HL-60 (cell line): Measurements from ENCODE around the gene ARPC1B.

Source experiments
- DNase-seq, 2 experiments: peaks; one replicate each; pipeline ENCODE4 v3.0.0-alpha.2; 2010 to 2020; ENCODE audit warnings: low read depth in 1 of 2, low spot score in 1 of 2
- H3K27ac ChIP-seq: fragments of 250-450 bp; sonication (Bioruptor Pico); replicated peaks from 2 replicates; pipeline ENCODE4 v1.5.1; 2020; ENCODE audit warnings: mild to moderate bottlenecking, moderate library complexity
- H3K27me3 ChIP-seq: fragments of 250-450 bp; sonication (Bioruptor Pico); 2 replicates; pipeline ENCODE4 v1.5.1; 2021; ENCODE audit warnings: mild to moderate bottlenecking, moderate library complexity; ENCODE audit not compliant: insufficient read depth, poor library complexity, severe bottlenecking
- H3K4me3 ChIP-seq: replicated peaks from 2 replicates; pipeline ENCODE4 v1.5.1; 2011; ENCODE audit warnings: mild to moderate bottlenecking, control low read depth, low read length; ENCODE audit not compliant: insufficient read depth
- GABPA ChIP-seq: IDR thresholded peaks from 2 replicates; pipeline ENCODE4 v1.6.1; 2012; ENCODE audit warnings: low read depth
- POLR2AphosphoS5 ChIP-seq: IDR thresholded peaks from 2 replicates; pipeline ENCODE4 v1.6.1; 2012; ENCODE audit warnings: low read depth
- SPI1 ChIP-seq: IDR thresholded peaks from 2 replicates; pipeline ENCODE4 v1.6.1; 2012; ENCODE audit warnings: low read depth, mild to moderate bottlenecking, borderline replicate concordance
- long read RNA-seq: library from polyadenylated mRNA; unstranded; transcript quantifications from one replicate; pipeline ENCODE4 v2.0.0, GENCODE V29; 2020
- TF ChIP-seq, protein P1 (sequence below): IDR thresholded peaks from one replicate; pipeline ENCODE4 v1.5.1; 2011; ENCODE audit warnings: low read length, control low read depth, inconsistent platforms; ENCODE audit not compliant: insufficient read depth
- TF ChIP-seq, protein P2 (sequence below): IDR thresholded peaks from 2 replicates; pipeline ENCODE4 v1.6.1; 2012; ENCODE audit warnings: low read depth; ENCODE audit not compliant: insufficient replicate concordance

Gene ARPC1B
- long read RNA-seq, transcript ARPC1B-213 (11 exons, 1,505 nt) = minor isoform, 43 of 1,928 reads
- long read RNA-seq, transcript ARPC1B-201 (10 exons, 1,564 nt) = major isoform, 1,700 of 1,928 reads
- long read RNA-seq, transcript ARPC1B-205 (11 exons, 1,578 nt) = minor isoform, 20 of 1,928 reads
- long read RNA-seq, transcript ARPC1B-222 (11 exons, 1,669 nt) = minor isoform, 27 of 1,928 reads
- long read RNA-seq, partial matches to known transcripts = 37 of 1,928 reads
- long read RNA-seq, other reads (novel, unspliced or antisense) = 87 of 1,928 reads

DNA sequence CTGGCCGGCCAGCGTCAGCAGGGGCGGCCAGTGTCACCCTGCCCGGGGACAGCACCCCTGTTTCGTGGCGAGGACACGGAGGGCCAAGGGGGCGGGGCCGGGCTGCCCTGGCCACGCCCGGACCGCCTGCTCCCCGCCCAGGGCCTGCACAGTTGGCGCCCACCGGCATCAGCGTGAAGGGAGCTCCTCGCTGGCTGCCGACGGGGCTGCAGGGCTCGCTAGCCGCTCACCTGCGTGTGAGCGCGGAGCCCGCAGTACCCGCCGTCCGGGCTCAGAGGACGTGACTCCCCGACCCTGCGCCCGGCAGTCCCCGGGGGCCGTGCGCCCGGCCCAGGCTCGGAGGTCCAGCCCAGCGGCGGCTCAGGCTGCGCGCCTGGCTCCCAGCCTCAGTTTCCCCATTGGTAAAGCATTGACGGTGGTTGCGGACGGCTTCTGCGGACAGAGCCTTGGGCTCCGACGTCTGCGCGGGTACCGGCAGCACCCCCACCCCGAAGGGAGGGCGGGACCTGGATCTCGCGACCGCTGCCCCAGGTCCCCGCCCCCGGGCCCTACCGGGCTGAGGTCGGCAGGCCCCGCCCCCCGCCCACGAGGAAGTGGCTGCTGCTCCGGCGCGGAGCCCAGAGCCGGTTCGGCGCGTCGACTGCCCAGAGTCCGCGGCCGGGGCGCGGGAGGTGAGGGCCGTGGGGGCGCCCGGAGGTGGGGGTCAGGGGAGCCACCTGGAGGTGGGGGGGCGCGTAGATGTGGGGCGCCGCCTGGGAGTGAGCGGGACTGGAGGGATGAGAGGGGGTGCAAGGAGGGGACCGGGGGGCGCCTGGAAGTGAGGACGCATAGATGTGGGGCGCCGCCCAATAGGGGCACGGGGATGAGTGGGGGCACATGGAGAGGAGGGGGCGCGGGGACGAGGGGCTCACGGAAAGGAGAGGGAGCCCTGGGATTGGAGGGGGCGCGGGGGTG lies at the start of gene ARPC1B:
Gene ARPC1B, plus strand, starts transcription at position 620 of the 954 bp plus-strand sequence. CDS start 10,985 bp downstream, outside the sequence.
- peak; percentile 75 for TF ChIP-seq POLR2AphosphoS5
- peak; percentile 39; the same call in 1 of the 2 replicates for TF ChIP-seq SPI1
- no peak for TF ChIP-seq GABPA
- TF ChIP-seq, protein P1, sequence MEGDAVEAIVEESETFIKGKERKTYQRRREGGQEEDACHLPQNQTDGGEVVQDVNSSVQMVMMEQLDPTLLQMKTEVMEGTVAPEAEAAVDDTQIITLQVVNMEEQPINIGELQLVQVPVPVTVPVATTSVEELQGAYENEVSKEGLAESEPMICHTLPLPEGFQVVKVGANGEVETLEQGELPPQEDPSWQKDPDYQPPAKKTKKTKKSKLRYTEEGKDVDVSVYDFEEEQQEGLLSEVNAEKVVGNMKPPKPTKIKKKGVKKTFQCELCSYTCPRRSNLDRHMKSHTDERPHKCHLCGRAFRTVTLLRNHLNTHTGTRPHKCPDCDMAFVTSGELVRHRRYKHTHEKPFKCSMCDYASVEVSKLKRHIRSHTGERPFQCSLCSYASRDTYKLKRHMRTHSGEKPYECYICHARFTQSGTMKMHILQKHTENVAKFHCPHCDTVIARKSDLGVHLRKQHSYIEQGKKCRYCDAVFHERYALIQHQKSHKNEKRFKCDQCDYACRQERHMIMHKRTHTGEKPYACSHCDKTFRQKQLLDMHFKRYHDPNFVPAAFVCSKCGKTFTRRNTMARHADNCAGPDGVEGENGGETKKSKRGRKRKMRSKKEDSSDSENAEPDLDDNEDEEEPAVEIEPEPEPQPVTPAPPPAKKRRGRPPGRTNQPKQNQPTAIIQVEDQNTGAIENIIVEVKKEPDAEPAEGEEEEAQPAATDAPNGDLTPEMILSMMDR = no peak
- peak within 1 kb of the TSS; percentile 83 for H3K4me3 ChIP-seq
- no peaks in the 10 kb centered on the region for H3K27me3 ChIP-seq
- H3K27ac ChIP-seq = peak within 1 kb of the TSS; percentile 82
- DNase-seq = peak; percentile 79

- DNase-seq = no peak
- Histone ChIP-seq H3K27ac (peak overlapping the region; percentile 80), H3K27me3 (no peaks in the 10 kb centered on the region), H3K4me3 (peak overlapping the region; percentile 86)
- TF ChIP-seq, protein P2, sequence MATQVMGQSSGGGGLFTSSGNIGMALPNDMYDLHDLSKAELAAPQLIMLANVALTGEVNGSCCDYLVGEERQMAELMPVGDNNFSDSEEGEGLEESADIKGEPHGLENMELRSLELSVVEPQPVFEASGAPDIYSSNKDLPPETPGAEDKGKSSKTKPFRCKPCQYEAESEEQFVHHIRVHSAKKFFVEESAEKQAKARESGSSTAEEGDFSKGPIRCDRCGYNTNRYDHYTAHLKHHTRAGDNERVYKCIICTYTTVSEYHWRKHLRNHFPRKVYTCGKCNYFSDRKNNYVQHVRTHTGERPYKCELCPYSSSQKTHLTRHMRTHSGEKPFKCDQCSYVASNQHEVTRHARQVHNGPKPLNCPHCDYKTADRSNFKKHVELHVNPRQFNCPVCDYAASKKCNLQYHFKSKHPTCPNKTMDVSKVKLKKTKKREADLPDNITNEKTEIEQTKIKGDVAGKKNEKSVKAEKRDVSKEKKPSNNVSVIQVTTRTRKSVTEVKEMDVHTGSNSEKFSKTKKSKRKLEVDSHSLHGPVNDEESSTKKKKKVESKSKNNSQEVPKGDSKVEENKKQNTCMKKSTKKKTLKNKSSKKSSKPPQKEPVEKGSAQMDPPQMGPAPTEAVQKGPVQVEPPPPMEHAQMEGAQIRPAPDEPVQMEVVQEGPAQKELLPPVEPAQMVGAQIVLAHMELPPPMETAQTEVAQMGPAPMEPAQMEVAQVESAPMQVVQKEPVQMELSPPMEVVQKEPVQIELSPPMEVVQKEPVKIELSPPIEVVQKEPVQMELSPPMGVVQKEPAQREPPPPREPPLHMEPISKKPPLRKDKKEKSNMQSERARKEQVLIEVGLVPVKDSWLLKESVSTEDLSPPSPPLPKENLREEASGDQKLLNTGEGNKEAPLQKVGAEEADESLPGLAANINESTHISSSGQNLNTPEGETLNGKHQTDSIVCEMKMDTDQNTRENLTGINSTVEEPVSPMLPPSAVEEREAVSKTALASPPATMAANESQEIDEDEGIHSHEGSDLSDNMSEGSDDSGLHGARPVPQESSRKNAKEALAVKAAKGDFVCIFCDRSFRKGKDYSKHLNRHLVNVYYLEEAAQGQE = no peak
- TF ChIP-seq POLR2AphosphoS5 (no peak), GABPA (no peak), SPI1 (no peak)
- TF ChIP-seq, protein P1 = no peak
These were observed 49.5 kb upstream of the ARPC1B start for GRCh38 chr7:99325001-99325493.

DNA sequence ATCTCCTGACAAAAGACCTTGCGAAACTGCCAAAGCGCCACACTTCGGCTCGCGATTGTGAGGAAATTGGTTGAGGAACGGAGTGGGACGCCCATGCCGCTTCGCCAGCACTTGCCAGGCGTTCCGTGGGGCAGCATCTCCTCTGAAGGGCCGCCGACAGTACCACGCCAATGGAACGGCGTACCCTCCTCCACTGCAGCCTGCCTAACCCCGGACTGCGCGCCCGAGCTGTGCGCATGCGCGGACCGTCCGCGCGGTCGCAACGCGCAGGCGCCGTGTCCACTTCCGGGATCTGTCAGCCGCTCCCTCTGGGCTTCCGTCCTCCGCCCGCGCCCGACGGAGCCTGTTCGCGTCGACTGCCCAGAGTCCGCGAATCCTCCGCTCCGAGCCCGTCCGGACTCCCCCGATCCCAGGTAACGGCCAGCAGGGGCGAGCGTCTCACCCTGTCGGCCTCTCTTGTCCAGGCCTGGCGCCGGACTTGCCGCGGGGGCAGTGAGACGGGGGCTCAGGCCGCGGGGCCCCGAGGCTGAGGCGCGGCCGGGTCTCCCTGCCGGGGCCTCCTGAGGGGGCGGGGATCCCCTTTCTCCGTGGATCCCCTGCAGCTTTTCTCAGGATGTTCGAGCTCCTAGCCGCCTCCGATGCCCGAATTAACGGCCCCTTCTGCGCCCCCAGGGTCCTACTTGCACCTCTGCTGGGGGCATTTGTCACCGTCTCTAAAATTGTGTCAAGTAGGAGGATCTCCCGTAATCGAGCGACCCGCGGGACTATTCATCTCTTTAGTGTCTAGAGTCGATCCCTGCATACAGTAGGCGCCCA lies 48.7 kb upstream of the ARPC1B start, which contains the start of gene ARPC1A:
Gene ARPC1A, plus strand, starts transcription at position 307 of the 816 bp plus-strand sequence. CDS start 7,456 bp downstream, outside the sequence.
- TF ChIP-seq SPI1 (peak; percentile 43; the same call in 1 of the 2 replicates), POLR2AphosphoS5 (peak; percentile 96), GABPA (no peak)
- TF ChIP-seq, protein P1 = no peak
- TF ChIP-seq, protein P2 = no peak
- peak within 1 kb of the TSS; percentile 80 for H3K27ac ChIP-seq
- no peaks in the 10 kb centered on the region for H3K27me3 ChIP-seq
- peak within 1 kb of the TSS; percentile 86 for H3K4me3 ChIP-seq
- DNase-seq = peak; percentile 85 to 87
